Right atrium auricular region (tissue), 2 donors: ENCODE data around the gene RPL23. TPM values are rescaled to one million over a fixed set of nuclear protein-coding genes. Genes with fewer than 3 reads are reported as not detected.

ENCODE experiments used
- DNase-seq: peaks from one replicate; pipeline ENCODE4 v3.0.0-alpha.2; 2019; ENCODE audit warnings: low spot score
- H3K27ac ChIP-seq, 2 donors: fragments of 200-600 bp; sonication (generic); 1 replicate in 1 of 2; 2 replicates in 1 of 2; pipeline ENCODE4 v1.5.1; 2016 to 2019
- H3K27me3 ChIP-seq, 2 donors: fragments of 200-600 bp; sonication (generic); one replicate each; pipeline versions ENCODE4 v1.5.1 to v1.6.0; 2017 to 2019
- H3K36me3 ChIP-seq: fragments of 200-600 bp; sonication (generic); one replicate; pipeline ENCODE4 v1.5.1; 2016
- H3K4me1 ChIP-seq, 2 donors: fragments of 200-600 bp; sonication (generic); one replicate each; pipeline versions ENCODE4 v1.5.1 to v1.6.0; 2017 to 2019
- H3K4me3 ChIP-seq, 2 donors: fragments of 200-600 bp; sonication (generic); 1 replicate in 1 of 2; 2 replicates in 1 of 2; pipeline ENCODE4 v1.5.1; 2017 to 2019; ENCODE audit warnings: mild to moderate bottlenecking in 1 of 2, moderate library complexity in 1 of 2
- H3K9me3 ChIP-seq, 2 donors: fragments of 200-600 bp; sonication (generic); one replicate each; pipeline ENCODE4 v1.5.1; 2019
- total RNA-seq, 2 donors: library from RNA; depleted of rRNA; stranded (reverse); fragments of >200 nt; gene quantifications; one replicate each; pipeline ENCODE4 v1.1.0, GENCODE V29; 2016
- TF ChIP-seq, protein P1 (sequence below), 2 donors: fragments of 200-600 bp; sonication (generic); IDR thresholded peaks; one replicate each; pipeline ENCODE4 v1.5.1; 2019; ENCODE audit warnings: antibody characterized with exemption in 2 of 2

The RPL23 gene
- total RNA-seq, 2 donors from 2014 or later = 640 to 985 TPM

DNA sequence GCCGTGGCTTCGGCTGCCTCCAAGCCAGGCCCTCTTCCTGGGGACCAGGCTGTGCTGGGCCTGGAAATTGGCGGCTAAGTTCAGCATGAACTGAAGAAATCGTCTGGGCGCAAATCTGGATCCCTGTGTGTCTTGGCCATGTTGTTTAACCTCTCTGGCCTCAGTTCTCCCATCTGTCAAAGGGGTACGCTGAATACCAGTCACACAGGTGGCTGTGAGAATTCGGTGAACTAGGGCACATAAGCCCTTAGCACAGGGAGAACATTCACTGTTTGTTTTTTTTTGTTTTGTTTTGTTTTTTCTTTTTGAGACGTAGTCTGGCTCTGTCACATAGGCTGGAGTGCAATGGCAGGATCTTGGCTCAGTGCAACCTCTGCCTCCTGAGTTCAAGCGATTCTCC lies 35.3 kb upstream of the RPL23 start:
- peaks cover 56% of the 10 kb centered on the region for H3K36me3 ChIP-seq

DNA sequence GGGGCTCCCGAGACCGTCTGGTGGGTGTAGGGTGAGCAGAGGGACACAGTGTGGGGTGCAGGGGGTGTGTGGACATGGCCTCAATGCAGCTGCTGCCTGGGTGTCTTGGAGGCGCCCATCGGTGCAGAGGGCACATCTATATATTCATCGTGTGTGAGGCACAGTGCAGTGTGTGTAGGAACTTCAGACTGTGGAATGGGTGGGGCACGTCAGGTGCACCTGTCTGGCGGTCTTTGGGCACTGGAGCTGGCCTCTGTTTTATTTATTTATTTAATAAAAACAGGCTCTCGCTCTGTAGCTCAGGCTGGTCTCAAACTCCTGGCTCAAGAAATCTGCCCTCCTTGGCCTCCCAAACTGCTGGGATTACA lies 33.1 kb upstream of the RPL23 start:
- no peaks in the 10 kb centered on the region for H3K27me3 ChIP-seq
- H3K27ac ChIP-seq = no peak overlapping the region
- TF ChIP-seq, protein P1, sequence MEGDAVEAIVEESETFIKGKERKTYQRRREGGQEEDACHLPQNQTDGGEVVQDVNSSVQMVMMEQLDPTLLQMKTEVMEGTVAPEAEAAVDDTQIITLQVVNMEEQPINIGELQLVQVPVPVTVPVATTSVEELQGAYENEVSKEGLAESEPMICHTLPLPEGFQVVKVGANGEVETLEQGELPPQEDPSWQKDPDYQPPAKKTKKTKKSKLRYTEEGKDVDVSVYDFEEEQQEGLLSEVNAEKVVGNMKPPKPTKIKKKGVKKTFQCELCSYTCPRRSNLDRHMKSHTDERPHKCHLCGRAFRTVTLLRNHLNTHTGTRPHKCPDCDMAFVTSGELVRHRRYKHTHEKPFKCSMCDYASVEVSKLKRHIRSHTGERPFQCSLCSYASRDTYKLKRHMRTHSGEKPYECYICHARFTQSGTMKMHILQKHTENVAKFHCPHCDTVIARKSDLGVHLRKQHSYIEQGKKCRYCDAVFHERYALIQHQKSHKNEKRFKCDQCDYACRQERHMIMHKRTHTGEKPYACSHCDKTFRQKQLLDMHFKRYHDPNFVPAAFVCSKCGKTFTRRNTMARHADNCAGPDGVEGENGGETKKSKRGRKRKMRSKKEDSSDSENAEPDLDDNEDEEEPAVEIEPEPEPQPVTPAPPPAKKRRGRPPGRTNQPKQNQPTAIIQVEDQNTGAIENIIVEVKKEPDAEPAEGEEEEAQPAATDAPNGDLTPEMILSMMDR (IDR thresholded peaks at IDR 0.05) = no peak
- no peaks in the 10 kb centered on the region for H3K9me3 ChIP-seq
- no peak for DNase-seq
- H3K4me1 ChIP-seq = peaks cover 0 to 57% of the 10 kb centered on the region in 2 donors
- peaks cover 39% of the 10 kb centered on the region for H3K36me3 ChIP-seq
- H3K4me3 ChIP-seq = no peak overlapping the region

More for the DNA sequence above, 35.3 kb upstream of the RPL23 start:
- Histone ChIP-seq H3K9me3 (no peaks in the 10 kb centered on the region), H3K27me3 (no peaks in the 10 kb centered on the region), H3K27ac (no peak overlapping the region), H3K4me1 (peaks cover 0 to 55% of the 10 kb centered on the region in 2 donors), H3K4me3 (no peak overlapping the region)
- DNase-seq = no peak
- TF ChIP-seq, protein P1 (IDR thresholded peaks at IDR 0.05) = no peak

DNA sequence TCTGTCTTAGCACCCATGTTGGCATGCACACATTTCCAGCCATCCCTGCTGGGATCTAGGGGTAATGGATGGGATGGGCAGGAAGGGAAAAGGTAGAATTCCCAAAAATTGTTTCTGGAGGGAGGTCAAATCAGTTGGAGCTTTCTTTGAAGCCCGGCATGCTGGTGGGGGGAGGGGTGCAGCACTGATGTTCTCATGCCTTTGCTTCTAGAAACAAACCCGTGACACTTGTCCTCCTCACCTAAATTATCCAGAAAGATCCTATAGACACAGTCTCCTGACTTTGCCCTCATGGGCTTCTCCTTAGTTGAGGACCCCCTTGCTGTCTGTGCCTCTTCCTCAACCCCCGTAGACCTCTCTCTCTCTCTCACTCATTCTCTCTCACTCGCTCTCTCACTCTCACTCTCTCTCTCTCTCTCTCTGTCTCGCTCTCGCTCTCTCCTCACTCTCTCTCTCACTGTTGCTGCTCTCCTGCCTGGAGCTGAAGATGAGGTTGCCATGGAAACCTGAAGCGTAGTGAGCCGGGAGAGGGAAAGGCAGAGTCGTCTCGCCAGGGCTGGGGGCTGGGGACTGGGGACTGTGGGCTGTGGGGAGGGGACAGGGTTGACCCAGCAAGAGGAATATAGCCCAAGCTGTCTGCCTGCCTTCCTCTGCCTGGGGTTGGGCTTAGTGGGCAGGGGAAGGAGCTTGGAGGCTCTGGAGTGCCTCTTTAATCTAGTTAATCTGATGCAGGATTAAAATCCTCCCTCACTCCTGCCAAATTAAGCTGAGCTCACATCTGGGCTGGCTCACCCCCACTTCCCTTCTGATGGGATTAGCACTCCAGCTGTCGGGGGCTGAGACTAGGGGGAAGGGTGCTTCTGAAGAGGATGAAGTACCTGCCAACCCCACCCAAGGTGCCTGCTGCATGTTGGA lies 32.5 kb upstream of the RPL23 start:
- no peaks in the 10 kb centered on the region for H3K9me3 ChIP-seq
- H3K4me1 ChIP-seq = peaks cover 0 to 63% of the 10 kb centered on the region in 2 donors
- peaks cover 32% of the 10 kb centered on the region for H3K36me3 ChIP-seq
- no peaks in the 10 kb centered on the region for H3K27me3 ChIP-seq
- DNase-seq = no peak
- TF ChIP-seq, protein P1 (IDR thresholded peaks at IDR 0.05) = no peak
- H3K27ac ChIP-seq = peak overlapping the region; percentile 6 to 16
- H3K4me3 ChIP-seq = no peak overlapping the region

DNA sequence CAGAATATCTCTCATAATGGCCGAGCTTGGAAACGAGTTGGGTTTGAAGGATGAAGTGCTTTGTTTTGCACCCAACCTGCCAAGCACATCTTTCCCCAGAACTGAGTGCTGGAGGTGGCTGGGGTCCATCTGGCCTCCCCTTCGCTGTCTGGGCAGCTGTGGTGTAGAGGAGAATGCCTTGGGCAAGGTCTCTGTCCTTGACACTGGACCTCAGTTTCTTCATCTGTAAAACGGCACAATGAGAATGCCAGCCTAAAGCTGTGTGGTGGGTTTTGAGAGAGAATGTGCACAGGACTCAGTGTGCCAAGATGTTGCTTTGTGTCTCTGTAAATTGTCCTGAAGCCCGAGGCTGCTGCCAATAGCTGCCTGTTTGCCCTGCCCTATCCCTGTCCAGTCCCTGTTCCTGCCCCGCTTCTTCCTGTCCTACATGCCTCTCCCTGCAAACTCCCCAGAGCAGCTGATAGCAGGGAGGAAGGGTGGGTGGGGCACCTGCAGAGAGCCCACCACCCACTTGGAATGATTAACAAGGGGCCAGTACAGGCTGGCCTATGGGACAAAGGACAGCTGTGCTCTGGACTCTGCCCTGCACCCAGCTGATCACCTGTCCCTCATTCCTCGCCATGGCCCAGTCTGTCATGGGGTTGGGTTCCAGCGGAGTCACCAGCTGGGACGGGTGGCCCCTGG lies 31.7 kb upstream of the RPL23 start:
- DNase-seq = no peak
- peaks cover 0 to 71% of the 10 kb centered on the region in 2 donors for H3K4me1 ChIP-seq
- peaks cover 24% of the 10 kb centered on the region for H3K36me3 ChIP-seq
- H3K27me3 ChIP-seq = no peaks in the 10 kb centered on the region
- H3K9me3 ChIP-seq = no peaks in the 10 kb centered on the region
- H3K4me3 ChIP-seq = no peak overlapping the region
- H3K27ac ChIP-seq = peak overlapping the region in 1 of 2 donors; percentile 6
- TF ChIP-seq, protein P1 (IDR thresholded peaks at IDR 0.05) = no peak

DNA sequence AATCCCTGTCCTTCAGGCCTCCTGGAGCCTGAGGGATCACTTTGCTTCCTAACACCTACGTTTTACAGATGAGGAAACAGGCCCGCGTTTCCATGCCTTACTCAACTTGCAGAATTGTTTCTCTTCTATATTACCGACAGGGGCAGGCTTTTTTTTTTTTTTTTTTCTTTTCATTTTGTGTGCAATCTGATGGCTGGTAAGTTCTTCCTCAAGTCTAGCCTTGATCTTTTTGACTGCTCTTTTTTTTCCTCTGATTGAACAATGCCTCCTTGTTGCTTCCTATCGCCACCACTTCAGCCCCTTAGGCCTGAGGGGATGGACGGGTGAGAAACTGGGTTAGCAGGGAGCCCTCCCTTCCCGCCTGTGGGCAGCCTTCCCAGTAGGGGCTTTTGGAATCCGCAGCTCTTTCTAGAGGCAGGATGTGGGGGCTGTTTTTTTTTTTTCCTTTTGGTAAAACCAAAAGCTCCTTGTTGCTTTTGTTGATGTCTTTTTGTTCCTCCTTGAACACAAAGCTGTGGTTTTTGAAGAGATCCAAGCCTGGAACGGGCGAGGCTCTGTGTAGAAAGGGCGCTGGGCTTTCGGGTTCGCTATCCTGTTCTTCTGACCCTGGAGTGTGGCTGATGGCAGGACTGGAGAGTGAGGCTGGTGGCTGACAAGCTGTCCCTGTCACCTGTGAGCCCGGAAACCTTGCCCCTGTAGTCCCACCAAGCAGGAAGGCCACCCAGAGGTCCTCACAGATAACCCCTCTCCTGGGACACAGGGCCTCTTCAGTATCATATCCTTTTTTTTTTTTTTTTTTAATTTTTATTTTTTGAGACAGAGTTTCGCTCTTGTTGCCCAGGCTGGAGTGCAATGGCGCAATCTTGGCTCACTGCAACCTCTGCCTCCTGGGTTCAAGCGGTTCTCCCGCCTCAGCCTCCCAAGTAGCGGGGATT lies 30.3 kb upstream of the RPL23 start:
- TF ChIP-seq, protein P1 (IDR thresholded peaks at IDR 0.05) = no peak
- Histone ChIP-seq H3K27me3 (no peaks in the 10 kb centered on the region), H3K36me3 (peaks cover 23% of the 10 kb centered on the region), H3K4me1 (peaks cover 0 to 84% of the 10 kb centered on the region in 2 donors), H3K4me3 (no peak overlapping the region), H3K9me3 (no peaks in the 10 kb centered on the region), H3K27ac (peak overlapping the region; percentile 61 to 62)
- DNase-seq = no peak
